Keratinocyte (primary cell): Measurements from ENCODE around the gene LRIG1.

Experiments
- EZH2 ChIP-seq: IDR thresholded peaks from one replicate; pipeline ENCODE4 v1.6.1; 2012; ENCODE audit warnings: inconsistent platforms, mild to moderate bottlenecking, low read length, moderate library complexity
- TF ChIP-seq, protein P1 (sequence below), 3 experiments: IDR thresholded peaks in 1 of 3; conservative IDR thresholded peaks in 1 of 3; optimal IDR thresholded peaks in 1 of 3; 2 replicates in 2 of 3; 3 replicates in 1 of 3; pipeline versions ENCODE3 to v1.5.1; 2011; ENCODE audit warnings: low read length in 3 of 3, mild to moderate bottlenecking in 3 of 3, moderate library complexity in 2 of 3, control low read depth in 1 of 3, inconsistent platforms in 1 of 3; ENCODE audit not compliant: insufficient read depth in 2 of 3; ENCODE audit errors: extremely low read depth in 1 of 3

DNA sequence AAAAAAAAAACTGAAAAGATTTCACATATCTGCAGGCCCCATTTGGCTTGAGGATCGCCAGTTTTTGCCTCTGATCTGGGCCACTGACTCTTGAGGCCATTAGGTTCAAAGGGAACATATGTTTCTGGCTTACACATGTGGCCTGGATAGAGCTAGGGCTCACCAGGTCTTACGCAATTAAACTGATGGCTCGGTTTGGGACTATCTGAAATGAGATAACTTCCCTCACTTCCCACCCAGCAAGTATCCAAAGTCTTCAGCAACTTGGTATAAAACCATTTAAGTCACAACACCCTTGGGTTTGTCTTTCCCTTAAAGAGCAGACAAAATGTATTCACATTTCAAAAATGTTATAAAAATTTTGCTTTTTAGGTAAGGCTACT lies 36.3 kb downstream of the LRIG1 start:
- TF ChIP-seq, protein P1, sequence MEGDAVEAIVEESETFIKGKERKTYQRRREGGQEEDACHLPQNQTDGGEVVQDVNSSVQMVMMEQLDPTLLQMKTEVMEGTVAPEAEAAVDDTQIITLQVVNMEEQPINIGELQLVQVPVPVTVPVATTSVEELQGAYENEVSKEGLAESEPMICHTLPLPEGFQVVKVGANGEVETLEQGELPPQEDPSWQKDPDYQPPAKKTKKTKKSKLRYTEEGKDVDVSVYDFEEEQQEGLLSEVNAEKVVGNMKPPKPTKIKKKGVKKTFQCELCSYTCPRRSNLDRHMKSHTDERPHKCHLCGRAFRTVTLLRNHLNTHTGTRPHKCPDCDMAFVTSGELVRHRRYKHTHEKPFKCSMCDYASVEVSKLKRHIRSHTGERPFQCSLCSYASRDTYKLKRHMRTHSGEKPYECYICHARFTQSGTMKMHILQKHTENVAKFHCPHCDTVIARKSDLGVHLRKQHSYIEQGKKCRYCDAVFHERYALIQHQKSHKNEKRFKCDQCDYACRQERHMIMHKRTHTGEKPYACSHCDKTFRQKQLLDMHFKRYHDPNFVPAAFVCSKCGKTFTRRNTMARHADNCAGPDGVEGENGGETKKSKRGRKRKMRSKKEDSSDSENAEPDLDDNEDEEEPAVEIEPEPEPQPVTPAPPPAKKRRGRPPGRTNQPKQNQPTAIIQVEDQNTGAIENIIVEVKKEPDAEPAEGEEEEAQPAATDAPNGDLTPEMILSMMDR (optimal IDR thresholded peaks at IDR 0.05 in 1 of 3, IDR thresholded peaks at IDR 0.05 in 1 of 3, conservative IDR thresholded peaks at IDR 0.05 in 1 of 3; ENCODE audit: extremely low read depth in 1 of 3, insufficient read depth in 2 of 3, low read length in 3 of 3), result no peak
- TF ChIP-seq EZH2, result no peak
